IPS DF 19.7 (cell line): ENCODE data around the gene SCGB2B2.
A peak's percentile ranks its signal among the peaks of the same experiment; 100 is the strongest.
"Not testable (repeated sequence)": the region's sequence is repeated elsewhere in the genome, so short reads cannot be mapped to it uniquely, and the experiment has no call there.

ENCODE experiments used
- DNase-seq: peaks from one replicate; pipeline ENCODE4 v3.0.0-alpha.2; 2013; ENCODE audit warnings: low read depth, low spot score

The SCGB2B2 gene

GRCh38 chr19:34669305-34669704 is 7.7 kb downstream of the SCGB2B2 start:
- DNase-seq: no peak

GRCh38 chr19:34668690-34669089 is 8.3 kb downstream of the SCGB2B2 start:
- not testable (repeated sequence) for DNase-seq

GRCh38 chr19:34668077-34668689 is 8.8 kb downstream of the SCGB2B2 start:
- DNase-seq: not testable (repeated sequence)

GRCh38 chr19:34667349-34668076 is 9.4 kb downstream of the SCGB2B2 start:
- no peak for DNase-seq

GRCh38 chr19:34666958-34667265 is 10.0 kb downstream of the SCGB2B2 start:
- no peak for DNase-seq

GRCh38 chr19:34666200-34666957 is 10.6 kb downstream of the SCGB2B2 start:
- DNase-seq: no peak

- not testable (repeated sequence) for DNase-seq
Measured at GRCh38 chr19:34665275-34665674, 11.7 kb downstream of the SCGB2B2 start.

- DNase-seq: no peak
Measured at GRCh38 chr19:34664870-34665269, 12.1 kb downstream of the SCGB2B2 start.

GRCh38 chr19:34664168-34664567 is 12.8 kb downstream of the SCGB2B2 start:
- no peak for DNase-seq

GRCh38 chr19:34662919-34663318 is 14.0 kb downstream of the SCGB2B2 start:
- peak; percentile 70 for DNase-seq

- no peak for DNase-seq
Measured at GRCh38 chr19:34661357-34661756, 15.6 kb downstream of the SCGB2B2 start.

- DNase-seq: no peak
Measured at GRCh38 chr19:34655651-34656050, 21.3 kb downstream of the SCGB2B2 start.

- DNase-seq: no peak
Measured at GRCh38 chr19:34654796-34655195, 22.2 kb downstream of the SCGB2B2 start.

GRCh38 chr19:34651747-34652146 is 25.2 kb downstream of the SCGB2B2 start:
- DNase-seq: no peak

- DNase-seq: no peak
Measured at GRCh38 chr19:34649886-34650543, 26.9 kb downstream of the SCGB2B2 start.

GRCh38 chr19:34645551-34645950 is 31.4 kb downstream of the SCGB2B2 start:
- DNase-seq: no peak

- DNase-seq: no peak
Measured at GRCh38 chr19:34644991-34645461, 31.9 kb downstream of the SCGB2B2 start.

GRCh38 chr19:34642241-34642640 is 34.7 kb downstream of the SCGB2B2 start:
- DNase-seq: no peak

- DNase-seq: peak; percentile 33
Measured at GRCh38 chr19:34639491-34640085, 37.4 kb downstream of the SCGB2B2 start.

GRCh38 chr19:34633802-34634201 is 43.2 kb downstream of the SCGB2B2 start:
- DNase-seq: no peak
